ENCODE data around the gene PDE6C. TPM values are rescaled to one million over a fixed set of nuclear protein-coding genes. Genes with fewer than 3 reads are reported as not detected.
A peak's percentile ranks its signal among the peaks of the same experiment; 100 is the strongest.

PDE6C gene
- total and polyA plus RNA-seq, 4 donors, result not detected

DNA sequence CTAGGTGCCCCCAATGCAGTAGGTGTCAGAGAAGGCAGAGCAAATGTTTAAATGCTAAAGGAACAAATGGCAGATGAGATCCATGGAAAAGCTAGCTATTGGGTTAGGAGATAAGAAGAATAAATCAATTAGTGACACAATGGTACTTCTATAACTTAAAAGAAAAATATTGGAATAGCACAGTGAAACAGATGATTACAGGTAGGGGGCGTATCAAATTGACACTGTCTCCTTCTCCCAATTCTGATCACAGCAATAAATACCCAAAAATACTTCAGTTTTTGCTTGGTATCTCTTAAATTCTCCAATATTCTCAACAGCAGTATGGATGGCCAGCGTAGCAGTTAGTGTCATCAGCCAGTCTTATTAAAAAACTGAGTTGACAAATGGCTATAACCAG, 84.9 kb downstream of the PDE6C start:
- WGBS, result 87% methylated on average over 2 of the region's 2 CpGs
- no peak for DNase-seq (ENCODE audit: low spot score)

DNA sequence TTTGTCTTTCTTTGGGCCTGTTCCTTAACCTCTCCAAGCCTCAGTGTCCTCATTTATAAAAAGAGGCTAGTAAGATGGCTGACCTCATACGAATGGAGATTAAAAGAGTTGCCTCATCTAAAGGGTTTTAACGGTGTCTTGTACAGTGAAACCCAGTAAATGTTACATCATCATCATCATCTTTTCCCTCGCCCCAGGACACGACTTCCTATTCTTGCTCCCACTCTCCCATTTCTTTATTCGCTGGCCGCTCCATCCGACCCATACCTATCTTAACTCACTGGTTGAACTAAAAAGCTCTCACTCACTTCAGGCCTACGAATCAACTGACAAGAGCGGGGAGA, 89.5 kb downstream of the PDE6C start:
- TF ChIP-seq HNF4A (conservative IDR thresholded peaks at IDR 0.05) (no peak), RAD21 (IDR thresholded peaks at IDR 0.05) (no peak), JUND (IDR thresholded peaks at IDR 0.05) (no peak), YY1 (IDR thresholded peaks at IDR 0.05) (no peak), NR2F2 (IDR thresholded peaks at IDR 0.05) (no peak), FOXA1 (IDR thresholded peaks at IDR 0.05) (no peak), FOXA2 (IDR thresholded peaks at IDR 0.05) (no peak), EGR1 (IDR thresholded peaks at IDR 0.05; ENCODE audit: low read depth in 2 of 2) (no peak)
- TF ChIP-seq, protein P1, sequence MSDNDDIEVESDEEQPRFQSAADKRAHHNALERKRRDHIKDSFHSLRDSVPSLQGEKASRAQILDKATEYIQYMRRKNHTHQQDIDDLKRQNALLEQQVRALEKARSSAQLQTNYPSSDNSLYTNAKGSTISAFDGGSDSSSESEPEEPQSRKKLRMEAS (IDR thresholded peaks at IDR 0.05), result no peak
- TF ChIP-seq, protein P2, sequence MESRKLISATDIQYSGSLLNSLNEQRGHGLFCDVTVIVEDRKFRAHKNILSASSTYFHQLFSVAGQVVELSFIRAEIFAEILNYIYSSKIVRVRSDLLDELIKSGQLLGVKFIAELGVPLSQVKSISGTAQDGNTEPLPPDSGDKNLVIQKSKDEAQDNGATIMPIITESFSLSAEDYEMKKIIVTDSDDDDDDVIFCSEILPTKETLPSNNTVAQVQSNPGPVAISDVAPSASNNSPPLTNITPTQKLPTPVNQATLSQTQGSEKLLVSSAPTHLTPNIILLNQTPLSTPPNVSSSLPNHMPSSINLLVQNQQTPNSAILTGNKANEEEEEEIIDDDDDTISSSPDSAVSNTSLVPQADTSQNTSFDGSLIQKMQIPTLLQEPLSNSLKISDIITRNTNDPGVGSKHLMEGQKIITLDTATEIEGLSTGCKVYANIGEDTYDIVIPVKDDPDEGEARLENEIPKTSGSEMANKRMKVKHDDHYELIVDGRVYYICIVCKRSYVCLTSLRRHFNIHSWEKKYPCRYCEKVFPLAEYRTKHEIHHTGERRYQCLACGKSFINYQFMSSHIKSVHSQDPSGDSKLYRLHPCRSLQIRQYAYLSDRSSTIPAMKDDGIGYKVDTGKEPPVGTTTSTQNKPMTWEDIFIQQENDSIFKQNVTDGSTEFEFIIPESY (IDR thresholded peaks at IDR 0.05), result no peak
- TF ChIP-seq, protein P3, sequence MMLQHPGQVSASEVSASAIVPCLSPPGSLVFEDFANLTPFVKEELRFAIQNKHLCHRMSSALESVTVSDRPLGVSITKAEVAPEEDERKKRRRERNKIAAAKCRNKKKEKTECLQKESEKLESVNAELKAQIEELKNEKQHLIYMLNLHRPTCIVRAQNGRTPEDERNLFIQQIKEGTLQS (IDR thresholded peaks at IDR 0.05), result no peak
- 1% methylated on average over 9 of the region's 9 CpGs for WGBS

More for the DNA sequence above, 84.9 kb downstream of the PDE6C start:
- TF ChIP-seq EGR1 (IDR thresholded peaks at IDR 0.05; ENCODE audit: low read depth in 2 of 2) (no peak), RAD21 (IDR thresholded peaks at IDR 0.05) (no peak), GABPA (IDR thresholded peaks at IDR 0.05 in 1 of 2, conservative IDR thresholded peaks at IDR 0.05 in 1 of 2) (no peak), FOXA1 (IDR thresholded peaks at IDR 0.05) (no peak), NR2F2 (IDR thresholded peaks at IDR 0.05) (no peak), JUND (IDR thresholded peaks at IDR 0.05) (no peak), FOXA2 (IDR thresholded peaks at IDR 0.05) (no peak), RXRA (IDR thresholded peaks at IDR 0.05) (no peak), TAF1 (conservative IDR thresholded peaks at IDR 0.05) (no peak), HNF4G (IDR thresholded peaks at IDR 0.05) (no peak)
- TF ChIP-seq, protein P1 (IDR thresholded peaks at IDR 0.05), result no peak
- TF ChIP-seq, protein P3 (IDR thresholded peaks at IDR 0.05), result no peak
- TF ChIP-seq, protein P2 (IDR thresholded peaks at IDR 0.05), result no peak
- TF ChIP-seq, protein P4, sequence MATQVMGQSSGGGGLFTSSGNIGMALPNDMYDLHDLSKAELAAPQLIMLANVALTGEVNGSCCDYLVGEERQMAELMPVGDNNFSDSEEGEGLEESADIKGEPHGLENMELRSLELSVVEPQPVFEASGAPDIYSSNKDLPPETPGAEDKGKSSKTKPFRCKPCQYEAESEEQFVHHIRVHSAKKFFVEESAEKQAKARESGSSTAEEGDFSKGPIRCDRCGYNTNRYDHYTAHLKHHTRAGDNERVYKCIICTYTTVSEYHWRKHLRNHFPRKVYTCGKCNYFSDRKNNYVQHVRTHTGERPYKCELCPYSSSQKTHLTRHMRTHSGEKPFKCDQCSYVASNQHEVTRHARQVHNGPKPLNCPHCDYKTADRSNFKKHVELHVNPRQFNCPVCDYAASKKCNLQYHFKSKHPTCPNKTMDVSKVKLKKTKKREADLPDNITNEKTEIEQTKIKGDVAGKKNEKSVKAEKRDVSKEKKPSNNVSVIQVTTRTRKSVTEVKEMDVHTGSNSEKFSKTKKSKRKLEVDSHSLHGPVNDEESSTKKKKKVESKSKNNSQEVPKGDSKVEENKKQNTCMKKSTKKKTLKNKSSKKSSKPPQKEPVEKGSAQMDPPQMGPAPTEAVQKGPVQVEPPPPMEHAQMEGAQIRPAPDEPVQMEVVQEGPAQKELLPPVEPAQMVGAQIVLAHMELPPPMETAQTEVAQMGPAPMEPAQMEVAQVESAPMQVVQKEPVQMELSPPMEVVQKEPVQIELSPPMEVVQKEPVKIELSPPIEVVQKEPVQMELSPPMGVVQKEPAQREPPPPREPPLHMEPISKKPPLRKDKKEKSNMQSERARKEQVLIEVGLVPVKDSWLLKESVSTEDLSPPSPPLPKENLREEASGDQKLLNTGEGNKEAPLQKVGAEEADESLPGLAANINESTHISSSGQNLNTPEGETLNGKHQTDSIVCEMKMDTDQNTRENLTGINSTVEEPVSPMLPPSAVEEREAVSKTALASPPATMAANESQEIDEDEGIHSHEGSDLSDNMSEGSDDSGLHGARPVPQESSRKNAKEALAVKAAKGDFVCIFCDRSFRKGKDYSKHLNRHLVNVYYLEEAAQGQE (IDR thresholded peaks at IDR 0.05), result no peak
- Histone ChIP-seq H3K9me3 (ENCODE audit: control insufficient read depth in 4 of 4, low read length in 3 of 4) (no peaks in the 10 kb centered on the region), H3K27me3 (ENCODE audit: control insufficient read depth in 4 of 4, insufficient read depth in 4 of 4, low read length in 3 of 4) (no peaks in the 10 kb centered on the region), H3K27ac (ENCODE audit: low read depth in 1 of 2, low read length in 2 of 2) (no peak overlapping the region), H3K9ac (ENCODE audit: low read depth in 1 of 2, low read length in 2 of 2) (no peak overlapping the region), H3K4me3 (ENCODE audit: low read depth in 1 of 3, low read length in 3 of 3) (no peak overlapping the region), H3K36me3 (ENCODE audit: control insufficient read depth in 4 of 4, insufficient read depth in 3 of 4, low read depth in 1 of 4, low read length in 3 of 4) (peaks cover 1 to 37% (median 23%) of the 10 kb centered on the region in 4 donors), H3K4me1 (ENCODE audit: control insufficient read depth in 4 of 4, insufficient read depth in 4 of 4, low read length in 3 of 4) (peaks cover 4 to 12% (median 10%) of the 10 kb centered on the region in 4 donors)

More for the DNA sequence above, 89.5 kb downstream of the PDE6C start:
- Histone ChIP-seq H3K36me3 (ENCODE audit: control insufficient read depth in 4 of 4, insufficient read depth in 3 of 4, low read depth in 1 of 4, low read length in 3 of 4) (peaks cover 1 to 21% (median 12%) of the 10 kb centered on the region in 4 donors), H3K27ac (ENCODE audit: low read depth in 1 of 2, low read length in 2 of 2) (peak overlapping the region; percentile 69 to 75), H3K4me3 (ENCODE audit: low read depth in 1 of 3, low read length in 3 of 3) (peak overlapping the region; percentile 63 to 89 (median 88)), H3K9ac (ENCODE audit: low read depth in 1 of 2, low read length in 2 of 2) (peak overlapping the region; percentile 85 to 93), H3K4me1 (ENCODE audit: control insufficient read depth in 4 of 4, insufficient read depth in 4 of 4, low read length in 3 of 4) (peaks cover 4 to 16% (median 12%) of the 10 kb centered on the region in 4 donors), H3K9me3 (ENCODE audit: control insufficient read depth in 4 of 4, low read length in 3 of 4) (no peaks in the 10 kb centered on the region), H3K27me3 (ENCODE audit: control insufficient read depth in 4 of 4, insufficient read depth in 4 of 4, low read length in 3 of 4) (no peaks in the 10 kb centered on the region)
- no peak for DNase-seq (ENCODE audit: low spot score)
